ENCODE measurements around the gene POLE. TPM values are rescaled to one million over a fixed set of nuclear protein-coding genes. Genes with fewer than 3 reads are reported as not detected.

POLE gene
- total and polyA plus RNA-seq, 2 donors: 19.3 to 22.2 TPM

- Histone ChIP-seq H3K4me3 (ENCODE audit: low read length in 2 of 2) (peak overlapping the region; percentile 67 to 95), H3K4me1 (ENCODE audit: control insufficient read depth in 2 of 2, insufficient read depth in 2 of 2, low read length in 2 of 2) (peaks cover 8 to 14% of the 10 kb centered on the region in 2 donors), H3K27ac (ENCODE audit: low read depth in 1 of 2, low read length in 1 of 2) (peak overlapping the region in 1 of 2 donors; percentile 25), H3K9me3 (ENCODE audit: control insufficient read depth in 2 of 2, insufficient read depth in 1 of 2, low read length in 1 of 2) (peaks cover 1 to 4% of the 10 kb centered on the region in 2 donors), H3K27me3 (ENCODE audit: control insufficient read depth in 2 of 2, insufficient read depth in 1 of 2, low read length in 1 of 2) (no peaks in the 10 kb centered on the region), H3K36me3 (ENCODE audit: control insufficient read depth in 2 of 2, insufficient read depth in 2 of 2, low read length in 1 of 2) (peaks cover 15% of the 10 kb centered on the region in 2 donors)
- peak in 3 of 9 donors; percentile 8 to 23 (median 13) for DNase-seq (ENCODE audit: low read depth in 6 of 9, low spot score in 9 of 9)
- WGBS: 9% methylated on average over 59 of the region's 59 CpGs
Measured at GRCh38 chr12:132711080-132711843, 24.1 kb upstream of the POLE start.

- DNase-seq (ENCODE audit: low read depth in 6 of 9, low spot score in 9 of 9): peak; percentile 72 to 95 (median 89)
- peaks cover 11% of the 10 kb centered on the region in 2 donors for H3K36me3 ChIP-seq (ENCODE audit: control insufficient read depth in 2 of 2, insufficient read depth in 2 of 2, low read length in 1 of 2)
- peak within 1 kb of the TSS; percentile 79 to 95 for H3K27ac ChIP-seq (ENCODE audit: low read depth in 1 of 2, low read length in 1 of 2)
- H3K27me3 ChIP-seq (ENCODE audit: control insufficient read depth in 2 of 2, insufficient read depth in 1 of 2, low read length in 1 of 2): no peaks in the 10 kb centered on the region
- WGBS: under 1% methylated on average over 94 of the region's 94 CpGs
- peak within 1 kb of the TSS; percentile 83 to 95 for H3K4me3 ChIP-seq (ENCODE audit: low read length in 2 of 2)
- peaks cover 1 to 4% of the 10 kb centered on the region in 2 donors for H3K9me3 ChIP-seq (ENCODE audit: control insufficient read depth in 2 of 2, insufficient read depth in 1 of 2, low read length in 1 of 2)
- peaks cover 8 to 14% of the 10 kb centered on the region in 2 donors for H3K4me1 ChIP-seq (ENCODE audit: control insufficient read depth in 2 of 2, insufficient read depth in 2 of 2, low read length in 2 of 2)
Measured at GRCh38 chr12:132710405-132711079, 23.4 kb upstream of the POLE start, which contains the start of gene PGAM5. TSS of gene PGAM5 (plus strand) at chr12:132710842. CDS start at chr12:132710877, 35 bp downstream.

GRCh38 chr12:132710043-132710404 is 22.9 kb upstream of the POLE start:
- 5% methylated on average over 26 of the region's 26 CpGs for WGBS
- Histone ChIP-seq H3K4me1 (ENCODE audit: control insufficient read depth in 2 of 2, insufficient read depth in 2 of 2, low read length in 2 of 2) (peaks cover 8 to 14% of the 10 kb centered on the region in 2 donors), H3K36me3 (ENCODE audit: control insufficient read depth in 2 of 2, insufficient read depth in 2 of 2, low read length in 1 of 2) (peaks cover 8 to 10% of the 10 kb centered on the region in 2 donors), H3K4me3 (ENCODE audit: low read length in 2 of 2) (peak overlapping the region; percentile 83 to 95), H3K27ac (ENCODE audit: low read depth in 1 of 2, low read length in 1 of 2) (peak overlapping the region; percentile 79 to 95), H3K9me3 (ENCODE audit: control insufficient read depth in 2 of 2, insufficient read depth in 1 of 2, low read length in 1 of 2) (peaks cover 1 to 4% of the 10 kb centered on the region in 2 donors), H3K27me3 (ENCODE audit: control insufficient read depth in 2 of 2, insufficient read depth in 1 of 2, low read length in 1 of 2) (no peaks in the 10 kb centered on the region)
- DNase-seq (ENCODE audit: low read depth in 6 of 9, low spot score in 9 of 9): peak in 1 of 9 donors; percentile 8

GRCh38 chr12:132708150-132708549 is 21.0 kb upstream of the POLE start:
- no peak overlapping the region for H3K4me3 ChIP-seq (ENCODE audit: low read length in 2 of 2)
- H3K9me3 ChIP-seq (ENCODE audit: control insufficient read depth in 2 of 2, insufficient read depth in 1 of 2, low read length in 1 of 2): peaks cover 1 to 4% of the 10 kb centered on the region in 2 donors
- 96% methylated on average over 2 of the region's 2 CpGs for WGBS
- no peak overlapping the region for H3K27ac ChIP-seq (ENCODE audit: low read depth in 1 of 2, low read length in 1 of 2)
- no peak for DNase-seq (ENCODE audit: low read depth in 6 of 9, low spot score in 9 of 9)
- H3K4me1 ChIP-seq (ENCODE audit: control insufficient read depth in 2 of 2, insufficient read depth in 2 of 2, low read length in 2 of 2): peaks cover 8 to 14% of the 10 kb centered on the region in 2 donors
- H3K27me3 ChIP-seq (ENCODE audit: control insufficient read depth in 2 of 2, insufficient read depth in 1 of 2, low read length in 1 of 2): no peaks in the 10 kb centered on the region
- peaks cover 14 to 16% of the 10 kb centered on the region in 2 donors for H3K36me3 ChIP-seq (ENCODE audit: control insufficient read depth in 2 of 2, insufficient read depth in 2 of 2, low read length in 1 of 2)

- Histone ChIP-seq H3K4me1 (ENCODE audit: control insufficient read depth in 2 of 2, insufficient read depth in 2 of 2, low read length in 2 of 2) (peaks cover 8 to 14% of the 10 kb centered on the region in 2 donors), H3K36me3 (ENCODE audit: control insufficient read depth in 2 of 2, insufficient read depth in 2 of 2, low read length in 1 of 2) (peaks cover 18 to 25% of the 10 kb centered on the region in 2 donors), H3K27me3 (ENCODE audit: control insufficient read depth in 2 of 2, insufficient read depth in 1 of 2, low read length in 1 of 2) (no peaks in the 10 kb centered on the region), H3K4me3 (ENCODE audit: low read length in 2 of 2) (no peak overlapping the region), H3K9me3 (ENCODE audit: control insufficient read depth in 2 of 2, insufficient read depth in 1 of 2, low read length in 1 of 2) (peaks cover 1 to 4% of the 10 kb centered on the region in 2 donors), H3K27ac (ENCODE audit: low read depth in 1 of 2, low read length in 1 of 2) (no peak overlapping the region)
- WGBS: 98% methylated on average over 6 of the region's 6 CpGs
- DNase-seq (ENCODE audit: low read depth in 6 of 9, low spot score in 9 of 9): no peak
Measured at GRCh38 chr12:132707241-132707640, 20.1 kb upstream of the POLE start.

- Histone ChIP-seq H3K27ac (ENCODE audit: low read depth in 1 of 2, low read length in 1 of 2) (no peak overlapping the region), H3K4me1 (ENCODE audit: control insufficient read depth in 2 of 2, insufficient read depth in 2 of 2, low read length in 2 of 2) (no peaks in the 10 kb centered on the region), H3K9me3 (ENCODE audit: control insufficient read depth in 2 of 2, insufficient read depth in 1 of 2, low read length in 1 of 2) (peaks cover 0 to 1% of the 10 kb centered on the region in 2 donors), H3K36me3 (ENCODE audit: control insufficient read depth in 2 of 2, insufficient read depth in 2 of 2, low read length in 1 of 2) (peaks cover 38% of the 10 kb centered on the region in 2 donors), H3K27me3 (ENCODE audit: control insufficient read depth in 2 of 2, insufficient read depth in 1 of 2, low read length in 1 of 2) (no peaks in the 10 kb centered on the region), H3K4me3 (ENCODE audit: low read length in 2 of 2) (no peak overlapping the region)
- DNase-seq (ENCODE audit: low read depth in 6 of 9, low spot score in 9 of 9): no peak
- WGBS: 95% methylated on average over 9 of the region's 9 CpGs
Measured at GRCh38 chr12:132703641-132704040, 16.5 kb upstream of the POLE start.

- Histone ChIP-seq H3K27me3 (ENCODE audit: control insufficient read depth in 2 of 2, insufficient read depth in 1 of 2, low read length in 1 of 2) (no peaks in the 10 kb centered on the region), H3K36me3 (ENCODE audit: control insufficient read depth in 2 of 2, insufficient read depth in 2 of 2, low read length in 1 of 2) (peaks cover 38 to 40% of the 10 kb centered on the region in 2 donors)
- WGBS: 78% methylated on average over 4 of the region's 4 CpGs
Measured at GRCh38 chr12:132702640-132703039, 15.5 kb upstream of the POLE start.

GRCh38 chr12:132700212-132700822 is 13.2 kb upstream of the POLE start:
- WGBS: 98% methylated on average over 10 of the region's 10 CpGs
- H3K36me3 ChIP-seq (ENCODE audit: control insufficient read depth in 2 of 2, insufficient read depth in 2 of 2, low read length in 1 of 2): peaks cover 54 to 59% of the 10 kb centered on the region in 2 donors
- no peaks in the 10 kb centered on the region for H3K4me1 ChIP-seq (ENCODE audit: control insufficient read depth in 2 of 2, insufficient read depth in 2 of 2, low read length in 2 of 2)
- no peak for DNase-seq (ENCODE audit: low read depth in 6 of 9, low spot score in 9 of 9)
- no peaks in the 10 kb centered on the region for H3K9me3 ChIP-seq (ENCODE audit: control insufficient read depth in 2 of 2, insufficient read depth in 1 of 2, low read length in 1 of 2)
- no peak overlapping the region for H3K4me3 ChIP-seq (ENCODE audit: low read length in 2 of 2)
- H3K27me3 ChIP-seq (ENCODE audit: control insufficient read depth in 2 of 2, insufficient read depth in 1 of 2, low read length in 1 of 2): no peaks in the 10 kb centered on the region
- no peak overlapping the region for H3K27ac ChIP-seq (ENCODE audit: low read depth in 1 of 2, low read length in 1 of 2)

More at GRCh38 chr12:132702640-132703039, 15.5 kb upstream of the POLE start:
- no peaks in the 10 kb centered on the region for H3K4me1 ChIP-seq (ENCODE audit: control insufficient read depth in 2 of 2, insufficient read depth in 2 of 2, low read length in 2 of 2)
- DNase-seq (ENCODE audit: low read depth in 6 of 9, low spot score in 9 of 9): no peak
- H3K9me3 ChIP-seq (ENCODE audit: control insufficient read depth in 2 of 2, insufficient read depth in 1 of 2, low read length in 1 of 2): peaks cover 0 to 1% of the 10 kb centered on the region in 2 donors
- no peak overlapping the region for H3K27ac ChIP-seq (ENCODE audit: low read depth in 1 of 2, low read length in 1 of 2)
- H3K4me3 ChIP-seq (ENCODE audit: low read length in 2 of 2): no peak overlapping the region
